Activated T-cell treated with anti-CD3 and anti-CD28 coated beads for 24 hours (primary cell): ENCODE measurements around the gene GNPTG.

Experiments used
- DNase-seq: peaks from one replicate; pipeline ENCODE4 v3.0.0-alpha.2; 2020; ENCODE audit warnings: low read depth

GNPTG gene

GRCh38 chr16:1371054-1371978 is 19.6 kb downstream of the GNPTG start:
- DNase-seq: no peak

- DNase-seq: no peak
Observed at GRCh38 chr16:1372292-1372950, 20.7 kb downstream of the GNPTG start.

DNA sequence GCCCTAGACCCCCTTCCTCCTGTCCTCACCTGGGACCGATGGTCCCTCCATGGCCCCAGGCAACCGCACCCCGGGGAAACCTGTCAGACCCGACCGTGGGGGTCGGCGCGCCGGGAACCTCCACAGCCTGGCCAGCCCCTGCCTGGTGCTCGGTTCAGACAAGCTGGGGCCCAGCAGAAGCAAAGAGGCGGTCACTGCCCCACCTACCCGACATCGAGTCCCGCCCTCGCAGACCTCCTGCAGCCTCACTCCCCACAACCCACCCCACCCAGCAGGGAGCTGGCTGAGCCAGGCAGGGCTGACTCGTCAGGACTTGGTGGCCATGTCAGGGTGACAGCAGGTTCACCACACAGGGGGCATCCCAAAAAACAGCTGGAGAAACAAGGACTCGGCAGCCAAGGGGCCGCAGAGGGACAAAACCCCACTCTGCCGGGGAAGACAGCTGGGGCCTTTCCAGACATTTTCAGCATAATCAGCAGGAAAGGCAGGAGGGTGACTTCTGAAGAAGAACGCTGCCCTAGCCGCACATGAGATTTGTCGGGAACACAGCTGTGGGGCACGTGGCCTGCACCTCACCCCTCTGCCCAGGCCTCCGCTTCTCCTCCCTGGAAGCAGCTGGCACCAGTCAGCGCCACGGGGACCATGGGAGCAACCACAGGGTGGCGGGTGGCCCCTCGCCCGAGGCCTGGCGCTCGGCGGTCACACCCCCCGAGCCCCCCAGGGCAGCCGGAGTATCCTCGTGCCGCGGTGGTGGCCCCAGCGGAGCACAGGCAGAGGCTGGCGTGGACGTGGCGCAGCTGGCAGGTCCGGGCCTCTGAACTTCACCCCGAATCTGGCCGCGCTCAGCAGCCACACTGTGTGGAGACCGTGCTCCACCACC is 22.9 kb downstream of the GNPTG start:
- DNase-seq: no peak

DNA sequence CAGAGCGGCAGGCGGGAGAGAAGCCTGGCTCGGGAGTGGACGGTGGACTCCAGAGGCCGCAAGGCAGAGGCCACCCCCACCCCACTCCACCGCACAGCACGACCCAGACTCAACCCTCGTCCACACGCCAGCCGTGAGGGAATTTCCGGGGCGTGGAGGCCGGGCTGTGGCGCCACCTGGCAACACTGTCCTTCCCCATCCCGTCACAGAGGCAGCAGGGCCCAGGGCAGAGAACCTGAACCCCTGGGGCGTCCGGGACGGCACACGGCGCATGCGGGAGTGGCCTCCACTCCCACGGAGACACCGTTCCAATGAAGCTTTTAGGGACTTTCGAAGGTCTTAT is 23.5 kb downstream of the GNPTG start:
- no peak for DNase-seq

DNA sequence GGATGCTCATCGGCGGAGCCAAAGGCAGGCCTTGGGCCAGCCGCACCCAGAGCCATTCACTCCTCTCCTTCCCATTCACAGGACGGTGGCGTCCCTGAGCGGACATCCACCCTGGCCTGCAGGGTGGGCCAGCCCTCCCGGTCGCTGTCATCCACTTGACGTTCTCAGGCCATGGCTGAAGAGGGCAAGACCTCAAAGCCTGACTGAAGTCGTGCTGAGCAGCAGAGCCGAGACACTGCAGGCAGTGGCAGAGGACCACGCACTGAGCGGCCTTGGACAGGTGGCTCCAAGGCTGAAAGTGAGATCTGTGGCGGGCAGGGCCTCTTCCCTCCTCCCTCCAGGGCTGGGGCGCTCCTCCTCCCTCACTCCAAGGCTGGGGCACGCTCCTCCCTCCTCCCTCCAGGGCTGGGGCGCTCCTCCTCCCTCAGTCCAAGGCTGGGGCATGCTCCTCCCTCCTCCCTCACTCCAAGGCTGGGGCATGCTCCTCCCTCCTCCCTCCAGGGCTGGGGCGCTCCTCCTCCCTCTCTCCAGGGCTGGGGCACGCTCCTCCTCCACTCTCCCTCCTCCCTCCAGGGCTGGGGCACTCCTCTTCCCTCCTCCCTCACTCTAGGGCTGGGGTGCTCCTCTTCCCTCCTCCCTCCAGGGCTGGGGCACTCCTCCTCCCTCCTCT is 24.1 kb downstream of the GNPTG start:
- DNase-seq: no peak

DNA sequence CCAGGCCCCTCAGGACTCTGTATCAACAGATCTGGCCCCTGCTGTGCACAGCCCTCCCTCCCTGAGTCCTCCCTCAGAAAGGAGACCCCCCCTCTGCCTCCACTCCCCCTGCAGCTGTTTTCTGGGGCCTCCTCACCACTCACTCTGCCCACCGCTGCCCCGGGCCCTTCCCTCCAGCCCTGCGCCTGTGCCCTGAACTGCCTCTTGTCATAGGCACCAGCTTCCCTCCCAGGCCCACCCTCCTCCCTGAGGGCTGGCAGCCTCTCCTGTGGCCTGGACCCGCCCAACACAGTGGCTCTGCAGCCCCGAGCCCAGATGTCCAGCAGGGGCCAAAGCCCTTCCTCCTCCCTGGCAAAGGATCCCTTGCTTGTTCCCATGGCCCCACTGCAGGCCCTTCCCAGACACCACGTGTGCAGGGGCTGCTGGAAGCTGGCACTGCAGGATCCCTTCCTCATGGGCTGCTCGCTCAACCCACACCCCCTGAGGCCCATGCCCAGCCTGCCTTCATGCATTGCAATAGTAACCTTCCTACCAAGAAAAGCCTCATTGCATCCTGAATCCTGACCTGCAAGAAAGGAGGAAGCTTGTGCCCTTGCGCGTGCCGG is 25.8 kb downstream of the GNPTG start:
- no peak for DNase-seq

DNA sequence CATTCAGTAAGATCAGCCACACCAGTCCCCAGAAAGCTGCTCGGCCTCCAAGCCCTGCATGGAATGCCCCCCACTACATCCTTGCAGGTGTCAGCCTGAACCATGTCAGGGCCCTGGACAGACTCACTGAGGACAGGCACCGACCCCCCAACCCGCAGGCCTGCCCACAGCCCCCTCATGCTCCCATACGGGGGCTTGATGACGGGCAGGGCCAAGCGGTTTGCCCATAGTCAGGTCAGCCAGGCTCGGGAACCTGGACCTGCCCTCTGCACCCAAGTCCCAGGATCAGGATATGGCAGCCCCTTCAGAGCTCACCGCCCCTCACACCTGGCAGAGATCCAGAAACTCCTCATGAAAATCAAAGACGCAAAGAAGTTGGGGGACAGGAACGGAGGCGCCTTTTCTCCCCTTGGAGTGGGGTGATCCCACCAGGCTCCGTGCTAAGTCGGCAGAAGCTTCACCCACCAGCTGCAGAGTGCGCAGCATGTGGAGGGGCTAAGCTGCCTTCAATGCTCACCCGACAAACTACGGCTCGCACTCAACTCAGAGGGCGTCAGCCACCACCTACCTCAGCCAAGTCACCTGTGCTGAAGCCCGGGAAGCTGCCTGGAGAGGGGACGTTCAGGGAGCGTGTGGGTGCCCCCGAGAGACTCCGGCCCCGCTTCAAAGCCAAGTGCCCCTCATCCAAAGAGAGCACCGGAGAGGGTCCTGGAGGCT is 26.5 kb downstream of the GNPTG start:
- no peak for DNase-seq

DNA sequence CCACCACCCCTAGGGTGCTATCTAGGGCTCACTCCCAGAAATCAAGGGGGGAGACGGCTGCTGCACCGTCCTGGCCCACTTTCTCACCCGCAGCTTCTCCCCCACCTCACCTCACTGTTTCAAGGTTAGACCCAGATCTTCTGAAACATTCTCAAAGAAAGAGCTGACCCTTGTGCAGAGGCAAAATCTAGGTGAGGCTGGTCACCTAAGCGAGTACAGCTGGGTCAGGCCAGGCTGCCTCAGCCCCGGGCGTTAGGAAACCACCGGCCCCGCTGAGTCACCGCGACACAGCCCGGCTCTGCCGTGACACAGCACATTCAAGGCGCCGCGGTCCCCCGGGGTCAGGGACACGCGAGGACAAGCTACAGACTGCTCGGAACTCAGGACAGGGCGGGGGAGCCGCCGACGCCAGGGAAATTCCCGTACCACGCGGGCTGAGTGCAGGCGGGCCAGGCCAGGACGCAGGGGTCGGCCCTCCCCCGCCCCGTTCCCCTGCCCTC is 27.1 kb downstream of the GNPTG start:
- DNase-seq: peak; percentile 54

DNA sequence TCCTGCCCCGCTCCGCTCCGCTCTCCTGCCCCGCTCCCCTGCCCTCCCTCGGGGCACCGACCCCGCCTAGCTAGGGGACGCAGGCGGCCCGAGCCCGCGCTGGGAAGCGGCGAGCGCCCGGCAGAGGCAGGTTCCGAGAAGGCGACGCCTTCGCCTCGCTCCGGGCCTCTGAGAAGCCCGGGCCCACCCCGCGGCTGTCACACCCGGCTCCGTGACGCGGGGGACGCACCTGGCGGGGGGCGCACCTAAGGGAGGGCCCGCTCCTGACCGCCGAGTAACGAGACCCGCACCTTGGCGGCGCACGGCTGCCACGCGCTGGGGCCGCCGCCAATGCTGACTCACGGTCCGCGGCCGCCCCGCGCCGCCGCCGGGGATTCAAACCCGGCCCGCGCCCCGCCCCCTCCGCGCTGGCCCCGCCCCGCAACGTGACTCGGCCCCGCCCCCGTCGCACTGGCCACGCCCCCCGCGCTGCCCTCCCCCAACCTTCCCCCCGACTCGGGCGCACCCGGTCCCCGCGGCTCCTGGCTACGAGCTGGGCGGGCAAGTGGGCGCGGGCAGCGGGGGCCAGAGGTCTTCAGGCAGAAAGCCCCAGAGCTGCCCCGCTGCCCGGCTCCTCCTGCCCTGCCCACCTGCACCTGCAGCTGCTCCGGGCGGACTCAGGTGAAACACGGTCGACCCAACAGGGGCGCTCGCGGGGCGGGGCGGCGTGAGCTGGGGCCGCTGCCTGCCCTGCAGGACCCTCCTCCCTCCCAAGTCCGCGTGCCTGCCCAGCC is 27.8 kb downstream of the GNPTG start:
- peak; percentile 69 for DNase-seq

DNA sequence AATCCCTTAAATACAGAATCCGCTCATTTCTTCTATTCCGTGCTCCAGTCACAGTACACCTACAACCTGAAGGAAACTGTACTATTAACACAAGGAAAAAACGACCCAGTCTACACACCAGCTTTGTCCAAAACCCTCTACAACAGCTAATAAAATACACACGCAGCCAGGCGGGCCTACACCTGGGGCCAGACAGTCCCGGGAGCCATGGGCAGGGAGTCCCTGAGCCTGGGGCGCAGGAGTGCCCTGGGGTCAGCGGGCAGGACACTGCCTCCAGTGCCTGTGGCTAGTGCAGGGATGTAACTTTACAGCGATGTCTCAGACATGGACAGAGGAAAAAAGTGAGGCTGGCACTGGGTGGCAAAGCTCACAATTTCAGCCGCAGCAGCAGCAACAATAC is 28.5 kb downstream of the GNPTG start:
- no peak for DNase-seq

DNA sequence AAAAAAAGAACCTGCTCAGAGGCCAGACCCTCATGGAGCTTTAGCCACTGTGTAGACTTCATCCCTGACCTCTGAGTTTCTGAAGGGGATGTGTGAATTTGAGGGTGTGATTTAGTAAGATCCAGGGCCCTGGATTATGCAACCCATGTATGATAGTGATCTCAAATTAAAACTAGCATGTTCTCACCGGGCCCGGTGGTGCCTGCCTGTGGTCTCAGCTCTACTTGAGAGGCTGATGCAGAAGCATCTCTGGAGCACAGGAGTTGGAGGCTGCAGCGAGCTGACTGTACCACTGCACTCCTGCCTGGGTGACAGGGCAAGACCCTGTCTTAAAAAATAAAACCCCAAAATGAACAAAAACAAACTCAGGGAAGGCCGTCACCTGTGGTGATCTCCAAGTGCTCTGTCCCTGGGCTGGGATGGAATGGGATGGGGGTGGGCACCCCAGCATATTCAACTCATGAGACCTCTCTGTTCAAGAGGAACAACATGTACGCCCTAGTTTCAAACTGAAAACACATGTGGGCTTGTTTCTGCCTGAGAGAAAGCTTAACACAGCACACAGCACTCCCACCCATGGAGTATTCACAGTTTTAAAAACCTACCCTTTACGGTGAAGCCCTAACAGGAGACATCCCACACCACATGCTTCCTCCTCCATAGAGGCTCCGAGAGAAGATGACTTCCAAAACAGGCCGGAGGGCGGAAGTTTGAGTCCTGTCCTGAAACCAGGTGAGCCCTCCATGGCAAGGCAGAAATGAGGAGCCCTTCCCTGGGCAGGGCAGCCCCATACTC is 30.1 kb downstream of the GNPTG start:
- DNase-seq: no peak

- no peak for DNase-seq
Observed at GRCh38 chr16:1383556-1383955, 31.8 kb downstream of the GNPTG start.

- no peak for DNase-seq
Observed at GRCh38 chr16:1385232-1385631, 33.5 kb downstream of the GNPTG start.

GRCh38 chr16:1387331-1387730 is 35.6 kb downstream of the GNPTG start:
- DNase-seq: no peak

DNA sequence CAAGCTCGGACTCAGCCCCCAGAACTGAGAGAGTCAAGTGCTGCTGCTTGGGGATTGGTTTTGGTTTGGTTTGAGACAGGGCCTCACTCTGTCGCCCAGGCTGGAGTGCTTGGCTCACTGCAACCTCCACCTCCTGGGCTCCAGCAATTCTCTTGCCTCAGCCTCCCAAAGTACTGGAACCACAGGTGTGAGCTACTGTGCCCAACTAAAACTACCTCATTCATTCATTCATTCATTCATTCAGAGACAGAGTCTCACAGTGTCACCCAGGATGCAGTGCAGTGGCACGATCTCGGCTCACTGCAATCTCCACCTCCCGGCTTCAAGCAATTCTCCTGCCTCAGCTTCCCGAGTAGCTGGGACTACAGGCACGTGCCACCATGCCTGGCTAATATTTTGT is 38.0 kb downstream of the GNPTG start:
- DNase-seq: no peak

GRCh38 chr16:1390239-1390779 is 38.6 kb downstream of the GNPTG start:
- no peak for DNase-seq

- DNase-seq: no peak
Observed at GRCh38 chr16:1392826-1393225, 41.1 kb downstream of the GNPTG start.

DNA sequence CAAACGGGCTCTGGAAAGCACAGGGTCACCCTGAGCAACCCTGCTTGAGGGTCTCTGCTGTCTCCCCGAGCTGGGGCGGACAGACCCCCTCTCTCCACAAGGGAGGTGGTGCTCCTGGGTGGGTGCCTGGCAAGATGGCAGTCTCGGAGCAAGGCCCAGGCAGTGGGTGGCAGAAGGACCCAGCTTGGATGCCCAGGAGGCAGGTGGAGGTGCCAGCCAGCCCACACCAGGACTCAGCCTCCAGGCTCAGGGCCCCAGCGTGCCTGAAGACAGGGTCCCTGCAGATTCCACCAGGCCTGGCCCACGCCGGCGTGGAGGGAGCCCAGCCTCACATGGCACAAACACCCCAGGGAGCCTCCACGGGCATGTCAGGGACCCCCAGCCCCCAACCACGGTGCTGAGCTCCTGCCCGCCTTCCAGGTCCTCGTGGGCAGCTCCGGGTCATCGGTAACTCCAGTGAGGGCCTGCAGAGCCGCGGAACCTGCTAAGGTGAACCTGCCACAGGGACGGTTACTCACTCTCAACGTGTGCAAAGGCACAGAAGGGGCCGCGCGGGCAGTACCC is 42.0 kb downstream of the GNPTG start:
- DNase-seq: no peak
